Natural killer cell (primary cell): ENCODE measurements around the gene MICALL2. TPM values are rescaled to one million over a fixed set of nuclear protein-coding genes. Genes with fewer than 3 reads are reported as not detected.

ENCODE experiments used
- ATAC-seq, 3 donors: fragments of 150-1000 bp in 2 of 3; fragments of 200-7000 bp in 1 of 3; cut with Tn5 transposase; 1 replicate in 1 of 3; 2 replicates in 2 of 3; pipeline ENCODE4 v1.10.0; 2021; ENCODE audit warnings: mild to moderate bottlenecking in 2 of 3, moderate library complexity in 2 of 3
- DNase-seq, 2 donors: peaks; one replicate each; pipeline versions ENCODE4 v3.0.0 to v3.0.0-alpha.2; 2013 to 2021; ENCODE audit warnings: mixed read lengths in 1 of 2
- H3K27ac ChIP-seq: one replicate; pipeline ENCODE4 v1.5.1; 2013; ENCODE audit warnings: mild to moderate bottlenecking, low read length
- H3K27me3 ChIP-seq: one replicate; pipeline ENCODE4 v1.6.1; 2013; ENCODE audit warnings: low read length; ENCODE audit not compliant: control insufficient read depth, insufficient read depth
- H3K36me3 ChIP-seq: one replicate; pipeline ENCODE4 v1.6.1; 2013; ENCODE audit warnings: low read length; ENCODE audit not compliant: control insufficient read depth, insufficient read depth
- H3K4me1 ChIP-seq: one replicate; pipeline ENCODE4 v1.6.1; 2013; ENCODE audit warnings: low read length; ENCODE audit not compliant: control insufficient read depth, insufficient read depth
- H3K4me3 ChIP-seq: one replicate; pipeline ENCODE4 v1.5.1; 2013; ENCODE audit warnings: low read length
- H3K9me3 ChIP-seq: one replicate; pipeline ENCODE4 v1.6.1; 2013; ENCODE audit warnings: low read length; ENCODE audit not compliant: control insufficient read depth, insufficient read depth
- H3K27ac Mint-ChIP-seq, 2 donors: one replicate each; pipeline ENCODE4 v1.8.0; 2022; ENCODE audit warnings: mild to moderate bottlenecking in 2 of 2, mixed read lengths in 2 of 2, moderate library complexity in 1 of 2
- H3K27me3 Mint-ChIP-seq, 2 donors: one replicate each; pipeline ENCODE4 v1.8.0; 2022; ENCODE audit warnings: low read depth in 2 of 2, mixed read lengths in 2 of 2
- H3K36me3 Mint-ChIP-seq: one replicate; pipeline ENCODE4 v1.8.0; 2022; ENCODE audit warnings: mixed read lengths
- H3K4me1 Mint-ChIP-seq, 2 donors: one replicate each; pipeline ENCODE4 v1.8.0; 2022; ENCODE audit warnings: mixed read lengths in 2 of 2
- H3K4me3 Mint-ChIP-seq: one replicate; pipeline ENCODE4 v1.8.0; 2022; ENCODE audit warnings: mild to moderate bottlenecking, moderate library complexity, mixed read lengths
- H3K9me3 Mint-ChIP-seq, 2 donors: one replicate each; pipeline ENCODE4 v1.8.0; 2022; ENCODE audit warnings: mixed read lengths in 2 of 2
- CTCF ChIP-seq: fragments of 200-600 bp; IDR thresholded peaks from one replicate; pipeline ENCODE4 v1.8.0; 2022; ENCODE audit warnings: antibody characterized with exemption
- WGBS: methylation state at CpG from one replicate; pipeline ENCODE4 v1.1.7; 2013; ENCODE audit warnings: missing lambda C conversion rate; ENCODE audit not compliant: insufficient coverage; 5-methylcytosine and 5-hydroxymethylcytosine counted together
- intact Hi-C: fragments of 100-400 bp; cut with micrococcal nuclease; formaldehyde crosslinking; loops from one replicate; pipeline ENCODE4 v1.14.2; 2022
- total RNA-seq, 4 donors: library from RNA; stranded (reverse); fragments of 120-200 nt in 1 of 4; gene quantifications; one replicate each; pipeline versions ENCODE4 v1.2.3 to v1.2.4, GENCODE V29; 2013 to 2022

MICALL2 gene
- total RNA-seq, 3 donors from 2014 or later (not counting 1 experiment from before 2014, with no cell fraction given) = 2.5 to 4.4 (median 2.8) TPM

DNA sequence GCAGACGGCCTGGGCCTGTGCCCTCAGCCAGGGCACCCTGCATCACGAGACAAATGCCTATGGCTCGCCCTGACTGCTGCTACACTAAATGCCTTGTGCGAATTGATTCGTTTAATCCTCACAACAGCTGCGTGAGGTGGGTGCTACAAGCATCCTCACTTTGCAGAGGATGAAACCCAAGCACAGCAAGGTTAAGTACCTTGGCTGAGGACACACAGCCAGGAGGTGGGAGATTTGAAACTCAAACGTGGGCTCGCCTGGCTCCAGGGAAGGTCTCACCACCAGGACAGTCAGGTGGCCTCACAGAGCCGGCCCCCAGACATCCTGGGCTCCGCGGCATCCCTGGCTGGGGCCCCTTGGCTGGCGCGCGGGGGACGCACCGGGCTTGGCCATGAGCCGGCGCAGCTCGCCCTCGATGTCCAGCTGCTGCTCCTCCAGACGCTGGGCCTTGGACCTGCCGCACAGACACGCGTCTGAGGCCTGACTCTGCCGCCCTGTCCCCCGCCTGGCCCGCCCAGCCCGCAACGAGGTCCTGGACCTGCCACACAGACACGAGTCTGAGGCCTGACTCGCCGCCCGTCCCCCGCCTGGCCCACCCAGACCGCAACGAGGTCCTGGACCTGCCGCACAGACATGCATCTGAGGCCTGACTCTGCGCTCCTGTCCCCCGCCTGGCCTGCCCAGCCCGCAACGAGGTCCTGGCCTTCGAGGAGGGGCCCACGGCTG is 22.0 kb downstream of the MICALL2 start:
- Histone ChIP-seq H3K9me3 (no peaks in the 10 kb centered on the region), H3K4me1 (peaks cover 4% of the 10 kb centered on the region), H3K4me3 (no peak overlapping the region), H3K27me3 (no peaks in the 10 kb centered on the region), H3K36me3 (no peaks in the 10 kb centered on the region), H3K27ac (no peak overlapping the region)
- peaks cover 0 to 7% of the 10 kb centered on the region in 2 donors for H3K4me1 Mint-ChIP-seq
- H3K27me3 Mint-ChIP-seq = peaks cover 0 to 3% of the 10 kb centered on the region in 2 donors
- H3K36me3 Mint-ChIP-seq = no peaks in the 10 kb centered on the region
- H3K9me3 Mint-ChIP-seq = no peaks in the 10 kb centered on the region
- TF ChIP-seq CTCF = no peak
- ATAC-seq (no peak), DNase-seq (no peak)
- H3K4me3 Mint-ChIP-seq = no peak overlapping the region
- WGBS = 92% methylated on average over 43 of the region's 43 CpGs
- intact Hi-C loops = no loop called here
- H3K27ac Mint-ChIP-seq = no peak overlapping the region

- Mint-ChIP-seq H3K36me3 (no peaks in the 10 kb centered on the region), H3K27me3 (peaks cover 0 to 4% of the 10 kb centered on the region in 2 donors), H3K9me3 (no peaks in the 10 kb centered on the region), H3K27ac (no peak overlapping the region), H3K4me1 (peaks cover 0 to 10% of the 10 kb centered on the region in 2 donors), H3K4me3 (no peak overlapping the region)
- Histone ChIP-seq H3K4me1 (peaks cover 7% of the 10 kb centered on the region), H3K36me3 (no peaks in the 10 kb centered on the region), H3K4me3 (no peak overlapping the region), H3K27ac (no peak overlapping the region), H3K27me3 (no peaks in the 10 kb centered on the region), H3K9me3 (no peaks in the 10 kb centered on the region)
- DNase-seq (no peak), ATAC-seq (no peak)
- intact Hi-C loops = no loop called here
- WGBS = 92% methylated on average over 18 of the region's 20 CpGs
- no peak for TF ChIP-seq CTCF
Measured at GRCh38 chr7:1436608-1437007, 22.7 kb downstream of the MICALL2 start.

GRCh38 chr7:1434891-1435670 is 24.2 kb downstream of the MICALL2 start:
- Mint-ChIP-seq H3K9me3 (no peaks in the 10 kb centered on the region), H3K27ac (no peak overlapping the region), H3K4me1 (peaks cover 0 to 10% of the 10 kb centered on the region in 2 donors), H3K36me3 (no peaks in the 10 kb centered on the region), H3K27me3 (peaks cover 0 to 4% of the 10 kb centered on the region in 2 donors), H3K4me3 (no peak overlapping the region)
- intact Hi-C loops = no loop called here
- Histone ChIP-seq H3K36me3 (no peaks in the 10 kb centered on the region), H3K4me1 (peaks cover 7% of the 10 kb centered on the region), H3K9me3 (no peaks in the 10 kb centered on the region), H3K27me3 (no peaks in the 10 kb centered on the region), H3K27ac (no peak overlapping the region), H3K4me3 (no peak overlapping the region)
- 89% methylated on average over 21 of the region's 22 CpGs for WGBS
- ATAC-seq (no peak), DNase-seq (no peak)
- no peak for TF ChIP-seq CTCF
